Uterus (tissue), 4 donors: ENCODE results near the gene SLC17A9. TPM values are rescaled to one million over a fixed set of nuclear protein-coding genes. Genes with fewer than 3 reads are reported as not detected.

Experiments used
- DNase-seq, 2 donors: peaks; one replicate each; pipeline ENCODE4 v3.0.0-alpha.2; 2019 to 2020
- H3K27ac ChIP-seq, 2 donors: fragments of 200-600 bp; sonication (generic); 1 replicate in 1 of 2; 2 replicates in 1 of 2; pipeline ENCODE4 v1.5.1; 2016 to 2018
- H3K27me3 ChIP-seq, 2 donors: fragments of 200-600 bp; sonication (generic); one replicate each; pipeline ENCODE4 v1.5.1; 2018 to 2019; ENCODE audit warnings: control low read depth in 1 of 2
- H3K36me3 ChIP-seq, 2 donors: fragments of 200-600 bp; sonication (generic); one replicate each; pipeline ENCODE4 v1.5.1; 2019; ENCODE audit warnings: control low read depth in 1 of 2
- H3K4me1 ChIP-seq, 2 donors: fragments of 200-600 bp; sonication (generic); one replicate each; pipeline ENCODE4 v1.5.1; 2018 to 2019; ENCODE audit warnings: control low read depth in 1 of 2
- H3K4me3 ChIP-seq, 2 donors: fragments of 200-600 bp; sonication (generic); 1 replicate in 1 of 2; 2 replicates in 1 of 2; pipeline ENCODE4 v1.5.1; 2018 to 2019; ENCODE audit warnings: mild to moderate bottlenecking in 1 of 2
- H3K9me3 ChIP-seq, 2 donors: fragments of 200-600 bp; sonication (generic); one replicate each; pipeline ENCODE4 v1.5.1; 2019; ENCODE audit warnings: control low read depth in 1 of 2
- POLR2A ChIP-seq, 2 donors: fragments of 450-650 bp; IDR thresholded peaks; one replicate each; pipeline ENCODE4 v1.6.1; 2016; ENCODE audit warnings: antibody characterized with exemption in 2 of 2, mild to moderate bottlenecking in 1 of 2, moderate library complexity in 1 of 2
- intact Hi-C: fragments of 100-400 bp; cut with DNase I; formaldehyde crosslinking; loops from one replicate; pipeline ENCODE4 v1.15.1; 2023; ENCODE audit warnings: low total_unique reads
- total RNA-seq, 4 donors: library from RNA; depleted of rRNA in 3 of 4; stranded (reverse); fragments of >200 nt in 3 of 4; gene quantifications; one replicate each; pipeline versions ENCODE4 v1.1.0 to v1.2.4, GENCODE V29; 2014 to 2023
- TF ChIP-seq, protein P1 (sequence below), 4 experiments: fragments of 200-600 bp in 2 of 4; fragments of 450-650 bp in 2 of 4; sonication (generic) in 2 of 4; IDR thresholded peaks; one replicate each; pipeline ENCODE4 v1.5.1; 2016 to 2019; ENCODE audit warnings: antibody characterized with exemption in 4 of 4, mild to moderate bottlenecking in 2 of 4, moderate library complexity in 1 of 4
- donor health status: DM: yes; HTN: yes; CAD: no.

The SLC17A9 gene
- total RNA-seq, 4 donors from 2014 or later, result 0.26 to 5.4 (median 1.6) TPM; not detected in 1

DNA sequence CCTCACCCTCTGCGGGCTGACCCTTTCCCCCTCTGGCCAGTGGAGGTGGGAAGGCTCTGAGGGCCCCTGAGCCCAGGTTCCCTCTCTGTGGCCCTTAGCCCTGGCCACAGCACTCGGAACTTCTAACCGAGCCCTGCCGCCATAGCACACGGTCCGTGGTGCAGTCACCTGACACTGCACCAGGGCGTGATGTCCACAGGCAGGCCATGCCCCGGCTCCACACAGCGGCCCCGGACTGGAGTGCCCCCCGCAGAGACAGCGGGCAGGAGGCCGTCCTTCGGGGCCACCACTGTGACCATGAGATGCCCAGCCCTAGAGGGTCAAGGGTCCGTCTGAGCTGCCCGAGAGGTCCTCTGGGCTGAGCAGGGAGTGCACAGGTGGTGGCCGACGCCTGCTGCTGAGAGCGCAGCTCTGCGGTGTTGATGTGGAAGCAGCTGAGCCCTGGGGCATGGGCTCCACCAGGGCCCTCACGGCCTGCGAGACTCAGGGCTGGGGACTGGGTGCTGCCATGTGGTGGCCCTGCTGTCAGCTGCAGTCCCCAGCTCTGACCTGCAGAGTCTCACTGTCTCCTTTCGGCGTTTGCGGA lies 65.4 kb downstream of the SLC17A9 start:
- H3K9me3 ChIP-seq, result no peaks in the 10 kb centered on the region
- no peaks in the 10 kb centered on the region for H3K36me3 ChIP-seq
- peaks cover 3 to 15% of the 10 kb centered on the region in 2 donors for H3K27me3 ChIP-seq
- H3K27ac ChIP-seq, result no peak overlapping the region
- no peak overlapping the region for H3K4me3 ChIP-seq
- no peaks in the 10 kb centered on the region for H3K4me1 ChIP-seq
- no peak for DNase-seq
- intact Hi-C loops, result no loop called here
- no peak for TF ChIP-seq POLR2A (IDR thresholded peaks at IDR 0.05)
- TF ChIP-seq, protein P1, sequence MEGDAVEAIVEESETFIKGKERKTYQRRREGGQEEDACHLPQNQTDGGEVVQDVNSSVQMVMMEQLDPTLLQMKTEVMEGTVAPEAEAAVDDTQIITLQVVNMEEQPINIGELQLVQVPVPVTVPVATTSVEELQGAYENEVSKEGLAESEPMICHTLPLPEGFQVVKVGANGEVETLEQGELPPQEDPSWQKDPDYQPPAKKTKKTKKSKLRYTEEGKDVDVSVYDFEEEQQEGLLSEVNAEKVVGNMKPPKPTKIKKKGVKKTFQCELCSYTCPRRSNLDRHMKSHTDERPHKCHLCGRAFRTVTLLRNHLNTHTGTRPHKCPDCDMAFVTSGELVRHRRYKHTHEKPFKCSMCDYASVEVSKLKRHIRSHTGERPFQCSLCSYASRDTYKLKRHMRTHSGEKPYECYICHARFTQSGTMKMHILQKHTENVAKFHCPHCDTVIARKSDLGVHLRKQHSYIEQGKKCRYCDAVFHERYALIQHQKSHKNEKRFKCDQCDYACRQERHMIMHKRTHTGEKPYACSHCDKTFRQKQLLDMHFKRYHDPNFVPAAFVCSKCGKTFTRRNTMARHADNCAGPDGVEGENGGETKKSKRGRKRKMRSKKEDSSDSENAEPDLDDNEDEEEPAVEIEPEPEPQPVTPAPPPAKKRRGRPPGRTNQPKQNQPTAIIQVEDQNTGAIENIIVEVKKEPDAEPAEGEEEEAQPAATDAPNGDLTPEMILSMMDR (IDR thresholded peaks at IDR 0.05), result no peak

Other genes starting within 250 kb of the SLC17A9 start
- gene NTSR1, start 243.9 kb upstream of the SLC17A9 start, total RNA-seq, result not detected
- 10 to 100 TPM in 2 of 4 donors, 1 to 10 TPM in 2; 2.6 to 19.1 (median 10.3) TPM for gene MRGBP, start 156.2 kb upstream of the SLC17A9 start, total RNA-seq
- gene OGFR, start 147.9 kb upstream of the SLC17A9 start, total RNA-seq, result 10 to 100 TPM; 16.5 to 48.7 (median 31.2) TPM
- gene COL9A3, start 135.7 kb upstream of the SLC17A9 start, total RNA-seq, result 10 to 100 TPM in 2 of 4 donors, 1 to 10 TPM in 1, under 1 TPM in 1; 0.59 to 75.4 (median 16.3) TPM
- gene TCFL5, start 90.9 kb upstream of the SLC17A9 start, total RNA-seq, result 10 to 100 TPM in 3 of 4 donors, 1 to 10 TPM in 1; 5.3 to 20.0 (median 14.2) TPM
- gene DIDO1, start 26.2 kb upstream of the SLC17A9 start, total RNA-seq, result 10 to 100 TPM; 20.9 to 92.8 (median 78.8) TPM
- 10 to 100 TPM; 16.4 to 48.6 (median 40.0) TPM for gene GID8, start 14.6 kb upstream of the SLC17A9 start, total RNA-seq
- gene BHLHE23, start 54.3 kb downstream of the SLC17A9 start, total RNA-seq, result not detected